Cerebellar nuclear complex (tissue), 1 donor: Measurements from ENCODE around the gene AKAP3.
A peak's percentile ranks its signal among the peaks of the same experiment; 100 is the strongest.

Source experiments
- DNase-seq, 2 experiments: peaks; one replicate each; lab custom pipeline; 2025; lab: John Stamatoyannopoulos, UW

Gene AKAP3

DNA sequence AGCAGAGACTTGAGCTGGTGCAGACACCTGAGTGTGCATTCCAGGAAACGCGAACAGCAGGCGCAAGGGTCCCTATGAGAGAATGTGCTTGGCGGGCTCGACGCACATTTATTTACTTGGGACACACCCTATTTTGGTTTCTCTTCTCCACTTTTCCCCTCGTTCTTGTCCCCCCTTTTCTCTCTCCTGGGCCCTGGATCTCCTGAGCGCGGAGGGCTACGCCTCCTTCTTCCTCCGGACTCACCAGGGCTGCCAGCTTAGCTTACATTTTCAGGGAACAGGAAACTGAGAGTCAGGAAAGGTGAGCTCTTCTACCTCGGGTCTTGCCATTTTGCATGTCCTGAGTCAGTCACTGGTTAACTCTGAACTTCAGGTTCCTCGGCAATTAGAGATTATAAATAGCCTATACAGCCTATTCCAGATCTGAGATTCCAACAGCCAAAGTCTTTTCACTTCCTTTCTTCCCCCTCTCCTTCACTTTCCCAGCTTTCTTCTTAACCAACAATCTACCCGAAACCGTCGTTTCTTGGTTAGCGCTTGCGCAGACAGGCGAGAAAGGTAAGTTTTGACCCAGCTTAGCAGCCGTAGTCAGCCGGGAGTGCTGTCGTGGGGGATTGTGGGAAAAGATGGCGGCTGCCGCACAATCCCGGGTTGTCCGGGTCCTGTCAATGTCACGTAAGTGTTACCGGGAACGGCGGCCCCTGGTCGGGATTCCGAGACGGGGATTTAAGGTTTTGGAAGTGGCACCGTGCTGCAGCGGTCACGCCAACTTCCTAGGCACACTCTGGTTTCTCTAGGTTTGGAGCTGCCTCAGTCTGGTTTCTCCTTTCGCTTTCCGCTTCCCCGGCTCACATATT, at the start of gene AKAP3, which contains the start of gene NDUFA9:
TSS of gene AKAP3 (minus strand) at position 551 of the 857 bp plus-strand sequence. CDS start 10,855 bp downstream, outside the sequence.
TSS of gene NDUFA9 (plus strand) at position 614 of the 857 bp plus-strand sequence. CDS start at position 627, 13 bp downstream.
- DNase-seq: peak in 1 of 2 experiments; percentile 47

DNA sequence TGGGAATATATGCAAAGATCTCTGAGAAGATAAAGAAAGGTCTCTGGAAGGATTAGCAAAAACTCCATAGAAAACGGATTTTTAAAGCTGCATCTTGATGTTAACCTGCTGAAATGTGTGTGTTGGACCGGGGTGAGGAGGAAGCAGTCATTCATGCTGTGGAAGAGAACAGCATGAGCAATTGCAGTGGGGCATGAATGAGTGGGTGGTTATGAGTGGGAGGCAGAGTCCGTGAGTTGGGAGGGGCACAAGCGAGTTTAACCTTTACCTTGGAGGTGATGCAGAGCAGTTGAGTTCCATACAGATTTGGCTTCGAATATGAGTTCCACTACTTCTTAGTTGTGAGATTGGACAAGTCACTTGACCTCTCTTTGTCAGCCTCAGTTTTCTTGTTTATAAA, 41.9 kb upstream of the AKAP3 start:
- no peak for DNase-seq

DNA sequence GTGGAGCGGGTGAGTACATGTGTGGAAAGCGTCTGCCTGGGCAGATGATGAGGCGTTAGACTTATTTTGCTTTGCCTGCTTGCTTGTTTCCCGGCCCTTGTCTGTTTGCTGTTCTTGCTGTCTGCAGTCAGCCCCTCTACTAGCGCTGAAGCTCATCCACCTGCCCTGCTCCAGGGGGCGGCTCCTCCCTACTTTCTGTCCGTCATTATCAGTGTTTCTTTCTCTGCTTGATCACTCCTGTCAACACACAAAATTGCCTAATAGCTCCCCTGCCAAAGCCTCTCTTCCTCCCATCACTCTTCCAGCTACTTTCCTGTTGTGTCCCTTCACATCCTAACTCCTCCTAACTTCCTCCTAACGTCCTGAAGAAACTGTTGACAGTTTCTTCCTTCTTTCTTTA, 36.5 kb upstream of the AKAP3 start:
- no peak for DNase-seq

DNA sequence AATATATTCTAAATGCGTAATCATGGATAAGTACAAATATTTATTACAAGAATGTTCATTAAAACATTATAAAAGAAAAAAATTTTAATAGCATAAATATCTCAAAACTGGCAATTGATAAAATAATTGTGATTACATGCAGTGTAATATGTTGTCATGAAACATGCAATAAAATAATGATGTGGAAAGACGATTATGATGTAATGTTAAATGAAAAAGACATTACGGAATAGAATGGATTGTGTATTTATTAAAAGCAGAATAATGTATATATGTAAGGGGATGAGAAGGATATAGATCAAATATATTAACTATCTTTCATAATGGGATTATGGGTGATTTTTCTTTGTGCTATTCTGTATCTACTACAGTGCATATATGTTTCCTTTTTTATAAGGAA, 32.9 kb upstream of the AKAP3 start:
- DNase-seq: no peak

DNA sequence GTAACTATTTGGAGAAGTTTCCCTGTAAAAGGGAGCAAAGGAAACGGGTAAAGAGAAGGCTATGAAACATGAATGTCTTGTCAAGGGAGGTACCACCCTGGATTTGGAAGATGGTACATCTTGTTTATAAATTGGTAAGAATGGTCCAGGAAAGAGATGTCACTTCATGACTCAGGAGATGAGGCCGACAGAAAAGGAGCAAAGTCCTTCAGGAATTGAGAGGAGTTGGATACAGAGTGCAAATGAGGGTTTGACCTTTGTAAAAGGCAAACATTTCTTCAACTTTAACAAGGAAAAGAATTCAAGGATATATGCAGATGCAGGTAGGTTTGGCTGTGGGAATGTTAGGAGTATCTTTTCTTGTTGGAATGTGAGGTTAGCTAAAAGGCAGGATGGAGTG, 30.9 kb upstream of the AKAP3 start:
- no peak for DNase-seq

DNA sequence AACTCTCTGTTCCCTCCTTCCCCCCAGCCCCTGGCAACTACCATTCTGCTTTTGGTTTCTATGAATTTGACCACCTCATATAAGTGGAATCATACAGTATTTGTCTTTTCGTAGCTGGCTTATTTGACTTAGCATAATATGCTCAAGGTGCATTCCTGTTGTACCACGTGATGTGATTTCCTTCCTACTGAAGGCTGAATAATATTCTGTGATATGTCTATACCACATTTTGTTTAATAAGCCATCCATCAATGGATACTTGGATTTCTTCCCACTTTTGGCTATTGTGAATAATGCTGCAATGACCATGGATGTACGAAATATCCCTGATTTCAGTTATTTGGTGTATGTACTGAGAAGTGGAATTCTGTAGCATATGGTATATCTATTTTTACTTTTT, 16.4 kb upstream of the AKAP3 start:
- no peak for DNase-seq

DNA sequence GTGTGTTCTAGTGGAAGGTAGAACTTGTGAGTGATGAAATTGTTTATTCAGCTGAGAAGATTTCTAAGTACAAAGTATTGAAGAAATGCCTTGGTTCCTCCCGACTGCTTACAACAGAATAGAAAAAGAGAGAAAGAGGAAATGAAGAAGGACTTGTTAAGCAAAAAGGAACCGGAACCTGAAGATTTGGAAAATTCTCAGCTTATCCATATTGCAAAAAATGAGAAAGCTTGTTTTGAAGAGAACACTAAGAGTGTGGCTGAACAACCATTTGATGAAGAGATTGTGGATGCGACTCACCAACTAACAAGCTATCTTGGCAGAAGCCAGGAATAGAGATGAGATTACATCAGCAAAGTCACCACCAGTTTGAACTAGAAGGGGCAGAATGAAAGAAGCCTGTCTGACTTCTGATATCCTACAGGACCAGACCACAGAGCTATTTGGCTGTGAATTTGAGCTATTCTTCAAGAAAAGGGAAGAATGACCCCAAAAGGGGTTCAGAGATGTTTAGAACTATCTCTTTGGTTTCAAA, 15.2 kb upstream of the AKAP3 start:
- DNase-seq: no peak

DNA sequence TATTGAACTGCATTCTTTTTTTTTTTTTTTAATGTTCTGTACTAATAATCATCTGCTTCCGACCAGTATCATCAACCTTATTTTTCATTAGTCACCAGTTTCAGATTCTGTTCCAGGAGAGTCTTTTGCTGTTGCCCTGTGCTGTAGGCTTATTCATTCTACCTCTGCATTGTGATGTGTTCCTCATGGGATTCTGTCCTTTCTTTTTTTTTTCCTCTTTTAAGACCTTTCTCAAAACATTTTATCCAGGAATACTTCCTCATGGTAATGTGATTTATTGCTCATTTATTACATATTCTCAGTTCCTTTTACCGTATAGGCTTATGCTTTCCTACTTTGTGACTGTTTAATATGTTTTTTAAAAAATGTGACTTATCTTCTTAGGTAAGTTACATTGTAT, 4.8 kb upstream of the AKAP3 start:
- DNase-seq: no peak

DNA sequence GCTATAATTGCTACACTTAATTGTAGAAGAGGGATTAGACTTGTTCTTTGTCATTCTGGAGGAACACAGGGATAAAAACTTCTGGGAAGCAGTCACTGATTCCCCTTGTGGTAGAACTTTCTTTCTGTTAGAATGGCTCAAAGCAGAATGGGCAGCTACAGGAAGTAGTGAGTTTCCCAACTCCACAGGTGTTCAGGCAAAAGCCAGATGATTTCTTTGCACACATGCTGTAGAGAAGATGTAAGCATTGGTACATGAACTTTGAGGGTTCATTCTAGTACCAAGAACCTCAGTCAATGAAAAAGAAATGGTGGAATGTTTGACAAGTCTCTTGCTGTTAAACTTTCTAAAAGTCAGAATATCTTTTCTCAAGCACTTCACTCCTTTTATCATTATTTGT, 4.4 kb upstream of the AKAP3 start:
- DNase-seq: no peak

DNA sequence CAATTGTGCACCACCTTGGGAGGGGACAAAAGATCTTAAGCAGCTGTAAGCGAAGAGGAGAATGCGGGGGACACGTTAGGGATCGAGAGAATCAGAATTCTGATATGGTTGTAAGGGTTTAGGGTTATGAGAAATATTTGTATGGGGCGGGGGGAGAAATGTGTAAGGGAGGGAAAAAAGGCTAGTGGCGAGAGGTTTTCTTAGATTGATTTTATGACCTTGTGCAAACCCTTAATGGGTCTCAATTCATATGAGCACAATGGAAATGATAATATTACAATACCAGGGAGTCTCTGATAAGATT, 459 bp upstream of the AKAP3 start:
- DNase-seq: no peak

DNA sequence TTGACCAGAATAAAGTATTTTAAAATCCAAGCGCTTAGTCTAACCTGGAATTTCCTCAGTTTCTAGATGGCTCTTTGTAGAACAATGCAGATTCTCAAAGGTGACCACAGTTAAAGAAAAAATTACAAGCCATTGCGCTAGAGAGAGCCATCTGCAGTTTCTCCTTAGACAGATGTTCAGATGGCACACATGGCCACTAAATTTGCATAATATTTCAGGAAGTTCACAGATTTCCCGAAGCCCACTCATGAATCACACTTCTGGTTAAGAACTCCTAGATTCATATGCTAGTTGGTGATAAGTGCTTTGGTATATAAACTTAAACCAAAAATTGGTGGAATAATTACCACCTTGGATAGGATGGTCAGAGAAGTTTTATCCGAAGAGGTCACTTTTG, 749 bp downstream of the AKAP3 start:
- no peak for DNase-seq

DNA sequence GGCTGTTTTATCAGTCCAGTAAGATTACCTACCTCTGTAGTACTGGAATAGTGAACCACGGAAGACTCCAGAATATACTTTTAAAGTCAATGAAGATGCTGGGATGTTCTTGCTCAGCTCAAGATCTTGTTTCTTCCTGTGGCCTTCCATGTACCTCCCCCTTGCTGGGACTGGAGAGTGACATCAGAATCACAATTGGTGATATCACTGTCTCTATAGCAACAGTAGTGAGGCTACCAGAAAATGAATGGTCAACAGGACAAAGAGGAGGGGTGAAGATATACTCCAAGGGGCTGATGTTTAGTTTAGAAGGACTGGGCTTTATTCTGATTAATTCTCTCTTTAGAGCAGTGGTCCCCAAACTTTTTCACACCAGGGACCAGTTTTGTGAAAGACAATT, 3.8 kb downstream of the AKAP3 start:
- no peak for DNase-seq

DNA sequence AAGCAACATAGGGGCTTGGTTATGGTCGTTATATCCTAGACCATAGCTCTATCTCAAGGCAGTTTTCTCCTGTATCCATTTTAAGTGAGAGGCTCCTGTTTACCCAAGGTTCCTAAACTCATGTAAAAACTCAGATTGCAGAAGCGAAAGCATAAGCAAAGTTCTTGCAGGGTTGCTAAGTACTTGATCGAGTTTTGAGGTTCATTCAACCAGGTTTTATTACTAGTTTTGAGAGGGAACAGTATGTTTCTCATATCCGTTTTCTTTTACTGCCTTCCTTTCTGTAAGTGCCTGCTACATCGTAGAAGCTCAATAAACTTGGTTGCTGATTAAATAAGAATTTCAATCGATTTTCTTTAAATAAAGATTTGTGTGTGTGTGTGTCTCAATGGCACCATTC, 5.1 kb downstream of the AKAP3 start:
- DNase-seq: no peak

DNA sequence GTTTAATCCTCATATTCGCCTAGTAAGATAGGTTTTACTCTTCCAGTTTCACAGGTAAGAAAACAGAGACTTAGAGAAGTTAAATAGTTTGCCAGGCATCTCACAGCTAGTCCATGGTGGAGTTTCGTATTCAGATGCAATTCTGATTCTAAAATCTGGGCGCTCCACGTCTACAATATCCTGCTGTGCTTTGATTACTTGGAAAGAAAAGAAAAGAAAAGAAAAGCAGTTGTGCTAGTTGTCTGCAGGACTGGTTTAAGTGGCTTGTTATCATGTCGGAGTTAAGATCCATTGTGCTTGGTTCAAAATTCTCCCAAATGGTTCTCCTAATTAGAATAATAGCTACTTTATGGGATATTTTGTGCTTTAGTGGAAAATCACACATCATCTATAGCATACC, 18.6 kb downstream of the AKAP3 start:
- DNase-seq: no peak

DNA sequence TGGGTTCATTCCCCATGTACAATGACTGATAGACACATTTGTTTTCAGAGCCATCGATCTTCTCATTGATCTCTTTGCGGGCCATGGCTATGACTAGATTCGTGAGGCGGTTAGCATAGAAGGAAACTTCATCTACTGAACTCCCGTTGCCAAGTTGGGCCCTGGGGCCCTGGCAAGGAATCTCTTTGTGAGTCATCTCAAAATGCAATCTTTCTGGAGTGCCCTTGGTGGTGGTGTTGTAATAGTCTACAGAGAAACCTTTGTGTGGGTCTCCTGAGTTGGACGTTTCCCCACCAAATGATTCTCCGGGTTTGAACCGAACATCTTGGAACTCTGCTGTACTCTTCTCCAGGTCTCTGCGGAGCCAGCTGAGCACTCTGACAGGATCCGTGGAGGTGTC, 20.4 kb downstream of the AKAP3 start:
- DNase-seq: no peak

DNA sequence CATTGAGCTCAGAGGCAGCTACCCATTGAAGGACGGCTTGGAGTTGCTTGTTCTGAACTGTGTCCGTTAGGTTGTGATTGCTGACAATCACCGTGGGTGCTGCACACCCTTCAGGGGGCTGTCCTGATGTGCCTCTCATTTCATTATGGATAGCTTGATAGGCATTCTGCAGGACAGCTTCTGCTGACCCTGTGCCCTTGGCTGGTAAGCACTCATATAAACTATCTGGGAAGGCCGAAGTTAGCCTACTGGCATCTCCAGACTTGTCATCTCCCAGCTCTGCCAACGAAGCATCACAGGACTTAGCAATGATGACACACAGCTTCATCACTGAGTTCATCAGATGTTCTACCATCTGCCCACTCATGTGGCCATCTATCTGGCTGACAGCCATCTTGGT, 22.3 kb downstream of the AKAP3 start:
- DNase-seq: no peak

DNA sequence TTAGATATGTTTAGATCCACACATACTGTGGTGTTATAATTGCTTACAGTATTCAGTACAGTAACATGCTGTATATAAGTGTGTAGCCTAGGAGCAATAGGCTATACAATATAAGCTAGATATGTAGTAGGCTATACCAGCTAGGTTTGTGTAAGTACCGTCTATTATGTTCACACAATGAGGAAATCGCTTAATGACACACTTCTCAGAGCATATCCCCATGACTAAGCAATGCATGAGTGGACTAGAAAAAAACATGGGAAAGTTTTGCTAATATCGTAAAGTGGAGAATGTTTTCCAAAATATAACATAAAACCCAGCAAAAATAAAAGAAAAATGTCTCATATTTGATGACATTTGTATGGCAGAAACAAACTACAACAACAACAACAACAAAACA, 27.3 kb downstream of the AKAP3 start:
- DNase-seq: no peak

DNA sequence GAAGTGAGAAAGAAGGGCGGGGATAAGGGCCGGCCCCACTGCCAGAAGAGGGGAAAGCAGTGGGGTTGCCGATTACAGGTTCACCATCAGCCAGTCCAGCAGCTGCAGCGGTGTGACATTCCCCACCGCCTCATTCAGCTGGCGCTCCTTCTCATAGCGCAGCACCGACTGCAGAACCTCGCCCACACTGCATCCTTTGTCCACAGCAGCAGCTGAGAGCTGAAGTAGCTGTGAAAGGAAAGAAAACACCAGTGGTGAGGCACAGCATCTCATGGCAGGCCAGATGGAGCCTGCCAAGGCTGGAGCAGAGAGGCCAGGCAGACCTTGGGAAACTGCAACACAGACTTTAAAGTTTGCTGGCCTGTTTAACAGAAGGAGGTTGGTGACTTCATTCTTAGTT, 33.2 kb downstream of the AKAP3 start:
- DNase-seq: no peak

DNA sequence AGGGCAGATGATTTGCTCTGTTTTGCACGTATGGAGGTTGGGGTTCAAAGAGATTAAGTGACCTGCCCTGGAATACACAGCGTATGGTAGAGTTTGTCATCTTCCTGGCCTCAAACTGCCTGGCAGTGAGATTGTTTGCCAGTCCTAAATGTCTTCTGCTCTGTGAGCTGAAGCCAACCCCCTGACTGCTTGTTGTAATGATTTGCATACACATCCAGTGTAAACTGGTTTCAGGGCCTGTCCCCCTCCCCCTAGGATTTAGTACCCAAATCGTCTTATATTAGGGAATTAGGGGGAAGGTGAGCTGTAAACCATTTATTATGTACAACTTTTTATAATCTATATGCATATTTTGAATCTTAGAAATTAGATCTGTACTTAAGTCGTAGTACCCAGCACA, 38.4 kb downstream of the AKAP3 start:
- DNase-seq: no peak

DNA sequence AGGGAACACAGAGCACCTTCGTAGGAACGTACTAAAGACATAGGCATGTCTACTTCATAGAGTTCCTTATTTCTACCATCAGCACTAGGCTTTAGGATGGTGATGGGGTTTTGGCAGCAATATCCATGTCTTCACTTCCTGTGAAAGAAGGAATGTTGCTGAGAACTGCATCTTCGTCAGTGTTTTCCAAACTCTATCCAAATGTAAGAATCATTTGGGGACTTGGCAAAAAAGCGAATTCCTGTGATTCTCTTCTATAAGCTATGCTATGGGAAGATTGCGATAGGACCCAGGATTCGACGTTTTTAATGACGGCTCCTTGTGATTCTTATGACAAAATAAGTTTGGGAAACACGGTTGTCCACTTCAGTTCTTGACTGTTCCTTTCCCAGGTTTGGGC, 39.8 kb downstream of the AKAP3 start:
- DNase-seq: no peak

DNA sequence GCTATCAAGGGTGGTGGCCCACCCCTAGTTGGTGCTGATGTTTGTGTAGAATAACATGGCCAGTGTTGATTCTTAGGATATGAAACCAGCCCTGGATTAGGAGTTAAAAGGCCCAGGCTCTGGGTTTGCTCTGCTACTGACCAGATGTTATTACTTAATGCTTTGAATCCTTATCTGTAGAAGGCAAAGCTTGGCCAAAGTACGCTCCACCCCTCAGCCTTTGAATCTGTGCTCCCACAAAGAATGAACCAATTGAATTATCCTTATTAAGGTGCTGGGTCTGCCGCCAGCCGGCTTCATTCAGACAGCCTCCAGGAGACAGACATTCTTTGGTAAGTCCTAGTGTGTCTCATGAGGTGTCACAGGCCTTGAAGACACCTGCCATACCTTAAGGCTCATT, 41.8 kb downstream of the AKAP3 start:
- DNase-seq: no peak

DNA sequence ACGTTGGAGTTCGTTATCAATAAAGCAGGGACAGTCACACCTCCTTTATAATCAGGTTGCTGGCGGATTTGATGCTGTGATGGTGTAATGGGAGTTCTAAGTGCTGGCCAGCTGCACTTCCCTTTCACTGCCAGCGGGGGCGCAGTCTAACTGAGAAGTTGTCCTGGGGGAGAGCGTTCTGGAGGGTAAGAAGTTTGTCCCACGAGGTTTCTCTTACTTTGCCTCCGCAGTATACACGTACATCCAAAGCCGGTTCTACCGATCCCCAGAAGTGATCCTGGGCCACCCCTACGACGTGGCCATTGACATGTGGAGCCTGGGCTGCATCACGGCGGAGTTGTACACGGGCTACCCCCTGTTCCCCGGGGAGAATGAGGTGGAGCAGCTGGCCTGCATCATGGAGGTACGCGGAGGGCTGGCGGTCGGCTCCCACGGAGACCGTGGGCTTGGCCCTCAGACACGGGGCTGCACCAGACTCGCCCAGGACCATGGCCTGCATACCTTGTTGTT, 44.1 kb downstream of the AKAP3 start:
- peak; percentile 2 to 61 for DNase-seq

DNA sequence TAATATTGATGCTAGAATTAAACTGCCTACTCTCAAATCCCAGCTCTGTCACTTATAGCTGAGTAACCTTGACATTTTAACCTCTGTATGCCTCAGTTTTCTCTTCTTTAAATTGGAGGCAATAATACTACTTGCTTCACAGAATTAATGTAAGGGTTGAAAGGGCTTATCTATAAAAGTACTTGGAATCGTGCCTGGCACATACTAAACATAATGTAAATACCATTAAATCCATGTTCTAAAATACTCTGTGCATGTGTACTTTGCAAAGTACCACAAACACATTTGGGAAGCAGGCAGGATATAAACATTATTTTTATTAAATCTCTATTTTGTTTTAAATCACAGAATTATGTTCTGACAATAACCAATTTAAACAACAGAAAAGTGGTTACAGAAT, 44.9 kb downstream of the AKAP3 start:
- no peak for DNase-seq

DNA sequence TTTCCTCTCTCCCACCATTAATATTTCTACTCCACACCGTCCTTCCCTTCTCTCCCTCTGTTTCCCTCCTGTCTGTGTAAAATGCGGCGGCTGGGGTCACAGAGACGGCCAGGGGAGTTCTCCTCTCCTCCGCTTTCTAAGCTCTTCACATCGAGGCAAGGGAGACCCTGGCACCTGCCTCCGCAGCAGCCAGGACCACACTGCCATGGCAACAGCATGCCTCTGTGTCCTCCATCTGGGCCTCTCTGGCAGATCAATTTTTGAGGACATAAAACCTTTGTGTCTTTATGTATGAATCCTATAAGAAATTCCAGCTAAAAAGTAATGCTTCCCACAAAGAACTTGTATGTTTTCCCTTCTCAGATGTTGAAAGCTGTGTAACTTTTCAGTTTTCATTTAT, 45.4 kb downstream of the AKAP3 start:
- no peak for DNase-seq
